ENCODE results near the gene GNB4.

GRCh38 chr3:179355996-179356395 lies 95.3 kb downstream of the GNB4 start:
- TF ChIP-seq POLR2A (IDR thresholded peaks at IDR 0.05), result no peak
- no peak for TF ChIP-seq CTCF (IDR thresholded peaks at IDR 0.05)
